Kidney (tissue), 14 donors: ENCODE results near the gene CDK19. TPM values are rescaled to one million over a fixed set of nuclear protein-coding genes. Genes with fewer than 3 reads are reported as not detected.

Experiments used
- DNase-seq, 5 donors: peaks; one replicate each; pipeline ENCODE4 v3.0.0-alpha.2; 2013 to 2020
- FAIRE-seq: peaks from 2 replicates; lab custom pipeline; 2012; peaks lifted over from hg19 to GRCh38; lab: Jason Lieb, UNC
- H3K27ac ChIP-seq, 2 donors: one replicate each; pipeline ENCODE4 v1.7.0; 2013; ENCODE audit warnings: low read depth in 2 of 2, low read length in 2 of 2, inconsistent platforms in 1 of 2
- H3K27me3 ChIP-seq: one replicate; pipeline ENCODE4 v1.7.1; 2013; ENCODE audit warnings: low read length, inconsistent platforms; ENCODE audit not compliant: control insufficient read depth, insufficient read depth
- H3K36me3 ChIP-seq, 3 donors: one replicate each; pipeline versions ENCODE4 v1.7.0 to v1.7.1; 2013; ENCODE audit warnings: low read length in 3 of 3, control low read depth in 1 of 3, inconsistent platforms in 1 of 3; ENCODE audit not compliant: insufficient read depth in 3 of 3, control insufficient read depth in 2 of 3
- H3K4me1 ChIP-seq, 3 donors: one replicate each; pipeline versions ENCODE4 v1.7.0 to v1.7.1; 2013; ENCODE audit warnings: low read length in 3 of 3, inconsistent platforms in 1 of 3, low read depth in 1 of 3; ENCODE audit not compliant: control insufficient read depth in 2 of 3, insufficient read depth in 2 of 3
- H3K4me3 ChIP-seq, 3 donors: one replicate each; pipeline versions ENCODE4 v1.7.0 to v1.8.1; 2013; ENCODE audit warnings: low read length in 3 of 3, control low read depth in 1 of 3, inconsistent platforms in 1 of 3
- H3K9ac ChIP-seq, 3 donors: one replicate each; pipeline versions ENCODE4 v1.7.0 to v1.7.1; 2013; ENCODE audit warnings: low read length in 3 of 3, control low read depth in 1 of 3, inconsistent platforms in 1 of 3
- H3K9me3 ChIP-seq, 3 donors: one replicate each; pipeline versions ENCODE4 v1.7.0 to v1.7.1; 2013; ENCODE audit warnings: low read length in 3 of 3, control low read depth in 1 of 3, inconsistent platforms in 1 of 3; ENCODE audit not compliant: control insufficient read depth in 2 of 3, insufficient read depth in 1 of 3
- intact Hi-C: fragments of 100-400 bp; cut with DNase I; formaldehyde crosslinking; loops from one replicate; pipeline ENCODE4 v1.11.1; 2022
- polyA plus RNA-seq: library from polyadenylated mRNA; stranded (reverse); fragments of 350-450 nt; fragmentation: Illumina TruSeq; extraction: RNeasy Lipid Tissue Mini Kit (QIAGEN cat#74804); gene quantifications from one replicate; pipeline ENCODE4 v1.2.3, GENCODE V29; 2014; ENCODE audit warnings: low read depth, low replicate concordance; ENCODE audit not compliant: insufficient read depth
- total RNA-seq: library from RNA; stranded (reverse); fragmentation: NEBNext Ultra II Directional; extraction: Animal tissue kit (Norgen Biotek cat#: 25700); gene quantifications from one replicate; pipeline ENCODE4 v1.2.1, GENCODE V29; 2021
- TF ChIP-seq, protein P1 (sequence below): IDR thresholded peaks from 3 replicates; pipeline ENCODE4 v1.5.1; 2012; ENCODE audit warnings: mild to moderate bottlenecking, moderate library complexity, borderline replicate concordance; ENCODE audit not compliant: insufficient read depth; ENCODE audit errors: extremely low read depth
- donor health status: control.
- donor health status: control.
- donor health status: control.
- donor health status: control.
- donor health status: control.
- donor health status: DM: yes; HTN: yes; CAD: no.
- donor health status: Normal renal cell carcinoma (clear cell type).

CDK19 gene
- total and polyA plus RNA-seq, 2 donors from 2014 or later: 4.9 to 20.4 TPM

DNA sequence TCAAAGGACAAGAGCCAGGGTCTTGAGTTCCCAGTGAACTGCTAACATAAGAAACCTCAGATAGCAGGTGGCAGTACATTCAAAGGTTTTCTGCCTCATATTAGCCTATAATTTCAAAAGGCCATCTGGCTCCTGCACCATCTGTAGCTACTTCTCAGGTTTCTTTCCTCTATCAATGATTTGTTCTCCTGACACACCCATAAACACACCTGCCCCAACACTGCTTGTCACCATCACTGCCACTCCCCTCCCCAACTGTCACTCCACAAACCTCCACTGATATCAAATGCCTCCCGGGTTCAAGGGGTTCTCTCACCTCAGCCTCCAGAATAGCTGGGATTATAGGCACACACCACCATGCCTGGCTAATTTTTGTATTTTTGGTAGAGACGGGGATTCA is 186.1 kb downstream of the CDK19 start:
- TF ChIP-seq, protein P1, sequence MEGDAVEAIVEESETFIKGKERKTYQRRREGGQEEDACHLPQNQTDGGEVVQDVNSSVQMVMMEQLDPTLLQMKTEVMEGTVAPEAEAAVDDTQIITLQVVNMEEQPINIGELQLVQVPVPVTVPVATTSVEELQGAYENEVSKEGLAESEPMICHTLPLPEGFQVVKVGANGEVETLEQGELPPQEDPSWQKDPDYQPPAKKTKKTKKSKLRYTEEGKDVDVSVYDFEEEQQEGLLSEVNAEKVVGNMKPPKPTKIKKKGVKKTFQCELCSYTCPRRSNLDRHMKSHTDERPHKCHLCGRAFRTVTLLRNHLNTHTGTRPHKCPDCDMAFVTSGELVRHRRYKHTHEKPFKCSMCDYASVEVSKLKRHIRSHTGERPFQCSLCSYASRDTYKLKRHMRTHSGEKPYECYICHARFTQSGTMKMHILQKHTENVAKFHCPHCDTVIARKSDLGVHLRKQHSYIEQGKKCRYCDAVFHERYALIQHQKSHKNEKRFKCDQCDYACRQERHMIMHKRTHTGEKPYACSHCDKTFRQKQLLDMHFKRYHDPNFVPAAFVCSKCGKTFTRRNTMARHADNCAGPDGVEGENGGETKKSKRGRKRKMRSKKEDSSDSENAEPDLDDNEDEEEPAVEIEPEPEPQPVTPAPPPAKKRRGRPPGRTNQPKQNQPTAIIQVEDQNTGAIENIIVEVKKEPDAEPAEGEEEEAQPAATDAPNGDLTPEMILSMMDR: no peak
- no peaks in the 10 kb centered on the region for H3K9me3 ChIP-seq
- H3K27me3 ChIP-seq: no peaks in the 10 kb centered on the region
- H3K4me1 ChIP-seq: no peaks in the 10 kb centered on the region
- intact Hi-C loops: no loop called here
- no peaks in the 10 kb centered on the region for H3K36me3 ChIP-seq
- H3K27ac ChIP-seq: no peak overlapping the region
- H3K4me3 ChIP-seq: no peak overlapping the region
- FAIRE-seq (no peak), DNase-seq (no peak)
- H3K9ac ChIP-seq: no peak overlapping the region

DNA sequence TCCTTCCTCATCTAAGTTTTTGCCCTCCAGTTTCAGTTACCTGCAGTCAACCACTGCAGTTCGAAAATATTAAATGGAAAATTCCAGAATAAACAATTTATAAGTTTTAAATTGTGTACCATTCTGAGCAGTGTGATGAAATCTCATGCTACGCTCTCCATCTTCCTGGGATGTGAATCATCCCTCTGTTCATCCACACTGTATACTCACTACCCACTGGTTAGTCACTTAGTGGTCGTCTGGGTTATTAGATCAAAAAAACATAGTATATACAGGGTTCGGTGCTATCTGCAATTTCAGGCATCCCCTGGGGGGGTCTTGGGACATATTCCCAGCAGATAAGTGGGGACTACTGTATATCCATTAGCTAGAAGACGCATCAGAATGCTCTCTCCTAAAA is 186.9 kb downstream of the CDK19 start:
- no peak for FAIRE-seq

DNA sequence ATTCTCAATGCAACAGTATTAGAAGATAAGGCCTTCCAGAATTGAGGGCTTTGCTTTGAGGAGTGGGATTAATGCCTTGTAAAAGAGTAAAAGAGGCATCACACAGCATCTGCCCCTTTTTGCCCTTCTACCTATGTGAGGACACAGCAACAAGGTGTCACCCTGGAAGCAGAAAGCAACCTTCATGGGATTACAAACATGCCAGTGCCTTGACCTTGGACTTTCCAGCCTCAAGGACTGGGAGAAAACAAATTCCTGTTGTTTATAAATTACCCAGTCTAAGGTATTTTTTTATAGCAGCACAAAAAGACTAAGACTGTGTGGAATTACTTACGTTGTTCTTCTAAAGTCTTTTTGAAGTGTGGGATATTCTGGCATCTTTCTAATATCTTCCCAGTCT is 188.8 kb downstream of the CDK19 start:
- DNase-seq: peak in 1 of 5 donors; percentile 7
- Histone ChIP-seq H3K9ac (no peak overlapping the region), H3K36me3 (peaks cover 0 to 3% (median 0%) of the 10 kb centered on the region in 3 donors), H3K4me3 (no peak overlapping the region), H3K9me3 (no peaks in the 10 kb centered on the region), H3K27ac (peak overlapping the region in 1 of 2 donors; percentile 25), H3K4me1 (no peaks in the 10 kb centered on the region), H3K27me3 (no peaks in the 10 kb centered on the region)
- TF ChIP-seq, protein P1: no peak
- FAIRE-seq: no peak
- intact Hi-C loops: no loop called here

More for the DNA sequence above, 186.9 kb downstream of the CDK19 start:
- intact Hi-C loops: no loop called here
- H3K36me3 ChIP-seq: no peaks in the 10 kb centered on the region
- no peaks in the 10 kb centered on the region for H3K9me3 ChIP-seq
- TF ChIP-seq, protein P1: no peak
- H3K27me3 ChIP-seq: no peaks in the 10 kb centered on the region
- no peak overlapping the region for H3K4me3 ChIP-seq
- no peak overlapping the region for H3K27ac ChIP-seq
- no peak for DNase-seq
- no peaks in the 10 kb centered on the region for H3K4me1 ChIP-seq
- H3K9ac ChIP-seq: no peak overlapping the region

DNA sequence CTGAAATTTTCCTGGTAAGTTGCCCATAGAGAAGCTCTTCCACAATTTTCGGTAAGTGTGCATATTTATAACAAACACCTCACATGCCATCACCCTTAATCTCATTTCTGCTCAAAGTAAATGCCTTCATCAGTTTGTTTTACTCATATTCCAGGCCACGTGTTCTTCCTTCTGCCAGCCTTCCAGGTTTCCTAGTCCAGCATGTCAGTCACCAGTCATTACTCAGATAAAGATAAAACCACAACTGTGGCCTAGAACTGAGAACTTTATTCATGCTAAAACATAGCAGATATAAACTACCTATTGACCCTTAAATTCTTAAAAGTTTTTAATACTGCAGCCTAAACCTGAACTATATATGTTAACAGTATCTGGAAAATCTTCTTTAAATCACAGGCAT is 189.4 kb downstream of the CDK19 start:
- H3K27me3 ChIP-seq: no peaks in the 10 kb centered on the region
- peaks cover 0 to 3% (median 0%) of the 10 kb centered on the region in 3 donors for H3K36me3 ChIP-seq
- no peak overlapping the region for H3K9ac ChIP-seq
- TF ChIP-seq, protein P1: no peak
- H3K4me1 ChIP-seq: no peaks in the 10 kb centered on the region
- H3K4me3 ChIP-seq: no peak overlapping the region
- FAIRE-seq (no peak), DNase-seq (no peak)
- no peaks in the 10 kb centered on the region for H3K9me3 ChIP-seq
- intact Hi-C loops: no loop called here
- H3K27ac ChIP-seq: no peak overlapping the region
